GM19395 (cell line): ENCODE data around the gene PHC2.

Experiments
- ATAC-seq: cut with Tn5 transposase; IDR thresholded peaks from one replicate; pipeline ENCODE4 v1.9.1; 2021; ENCODE audit warnings: mild to moderate bottlenecking, moderate library complexity; ENCODE audit not compliant: unreplicated experiment

PHC2 gene

DNA sequence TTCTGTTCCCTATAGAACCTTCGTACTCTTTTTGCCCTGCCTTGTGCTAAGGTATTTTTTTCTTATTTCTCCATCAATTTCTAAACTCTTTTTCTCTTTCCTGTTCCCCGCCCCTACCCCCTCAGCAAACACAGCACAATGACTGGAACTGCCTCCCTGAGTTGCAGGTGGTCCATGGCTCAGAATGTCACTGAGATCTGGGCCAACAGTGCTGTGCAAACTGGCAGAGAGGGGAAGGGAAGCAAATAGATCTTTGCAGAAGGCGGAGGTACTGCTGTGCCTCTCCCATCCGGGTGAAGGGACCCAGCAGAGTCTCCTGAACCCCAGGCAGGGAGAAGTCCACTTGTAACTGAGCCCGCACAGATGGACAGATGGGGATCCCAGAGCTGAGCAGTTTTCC, 77.4 kb downstream of the PHC2 start:
- no peak for ATAC-seq

- ATAC-seq = no peak
Observed at GRCh38 chr1:33351281-33351660, 79.6 kb downstream of the PHC2 start.

DNA sequence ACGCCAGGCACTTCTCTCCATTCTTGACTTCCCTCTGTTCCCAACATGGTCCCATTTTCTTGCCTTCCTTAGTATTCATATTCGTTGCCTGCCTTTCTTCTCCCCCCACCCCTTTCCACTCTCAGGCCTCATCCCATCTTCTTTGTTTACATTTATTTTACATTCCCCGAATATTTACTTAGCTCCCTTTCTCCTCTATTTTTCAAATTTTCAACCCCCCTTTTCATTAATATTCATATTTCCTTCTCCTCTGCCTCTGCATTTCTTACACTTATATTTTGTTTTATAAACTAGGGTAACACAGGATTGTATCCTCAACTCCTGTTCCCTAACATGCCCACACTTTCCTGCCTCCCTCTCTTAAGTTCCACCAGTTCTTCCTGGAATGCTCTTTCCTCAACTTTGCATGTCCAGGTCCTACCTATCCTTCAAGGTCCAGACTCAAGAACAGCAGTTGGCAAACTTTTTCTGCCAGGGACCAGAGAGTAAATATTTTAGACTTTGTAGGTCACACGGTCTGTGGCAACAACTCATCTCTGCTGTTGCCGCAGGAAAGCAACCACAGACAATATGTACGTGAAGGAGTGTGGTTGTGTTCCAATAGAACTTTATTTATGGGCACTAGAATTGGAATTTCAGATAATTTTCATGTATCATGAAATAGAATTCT, 80.1 kb downstream of the PHC2 start:
- ATAC-seq = no peak

- peak; percentile 62 for ATAC-seq
Observed at GRCh38 chr1:33349778-33350610, 80.9 kb downstream of the PHC2 start.

- peak; percentile 47 for ATAC-seq
Observed at GRCh38 chr1:33349081-33349759, 81.7 kb downstream of the PHC2 start.

GRCh38 chr1:33348676-33349080, 82.2 kb downstream of the PHC2 start:
- no peak for ATAC-seq

DNA sequence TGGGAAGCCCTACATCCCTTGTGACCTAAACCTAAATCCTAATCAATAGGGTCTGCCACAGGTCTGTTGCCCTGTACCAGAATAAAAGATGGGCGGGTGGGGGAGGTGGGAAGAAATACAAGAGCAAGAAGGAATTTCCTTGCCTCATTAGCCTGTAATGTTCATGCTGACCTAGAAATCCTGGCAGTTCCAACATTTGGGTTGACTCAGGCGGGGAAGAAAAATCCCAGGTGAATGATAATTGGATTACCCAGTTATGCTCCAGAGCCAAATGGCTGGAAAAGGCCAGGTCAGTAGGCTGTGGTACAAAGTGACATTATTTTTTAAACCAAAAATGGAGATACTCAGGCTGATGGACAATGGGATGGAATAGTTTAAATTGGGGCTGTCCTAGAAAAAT, 82.7 kb downstream of the PHC2 start:
- ATAC-seq = no peak

DNA sequence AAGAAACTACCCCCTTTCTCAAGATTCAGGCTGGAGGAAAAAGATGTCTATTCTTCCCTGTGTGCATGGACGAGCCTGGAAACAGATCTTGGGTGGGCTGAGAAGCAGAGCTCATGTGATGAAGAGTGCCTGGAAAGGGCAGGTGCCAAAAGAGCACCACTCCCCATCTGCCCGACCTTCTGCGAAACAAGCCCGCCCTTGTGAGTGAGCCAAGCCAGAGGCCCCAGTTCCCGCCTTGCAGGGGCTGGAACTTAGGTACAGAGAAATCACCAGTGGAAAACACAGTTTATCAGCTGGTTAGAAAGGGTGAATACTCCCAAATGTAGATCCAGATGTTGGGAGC, 83.3 kb downstream of the PHC2 start:
- no peak for ATAC-seq

DNA sequence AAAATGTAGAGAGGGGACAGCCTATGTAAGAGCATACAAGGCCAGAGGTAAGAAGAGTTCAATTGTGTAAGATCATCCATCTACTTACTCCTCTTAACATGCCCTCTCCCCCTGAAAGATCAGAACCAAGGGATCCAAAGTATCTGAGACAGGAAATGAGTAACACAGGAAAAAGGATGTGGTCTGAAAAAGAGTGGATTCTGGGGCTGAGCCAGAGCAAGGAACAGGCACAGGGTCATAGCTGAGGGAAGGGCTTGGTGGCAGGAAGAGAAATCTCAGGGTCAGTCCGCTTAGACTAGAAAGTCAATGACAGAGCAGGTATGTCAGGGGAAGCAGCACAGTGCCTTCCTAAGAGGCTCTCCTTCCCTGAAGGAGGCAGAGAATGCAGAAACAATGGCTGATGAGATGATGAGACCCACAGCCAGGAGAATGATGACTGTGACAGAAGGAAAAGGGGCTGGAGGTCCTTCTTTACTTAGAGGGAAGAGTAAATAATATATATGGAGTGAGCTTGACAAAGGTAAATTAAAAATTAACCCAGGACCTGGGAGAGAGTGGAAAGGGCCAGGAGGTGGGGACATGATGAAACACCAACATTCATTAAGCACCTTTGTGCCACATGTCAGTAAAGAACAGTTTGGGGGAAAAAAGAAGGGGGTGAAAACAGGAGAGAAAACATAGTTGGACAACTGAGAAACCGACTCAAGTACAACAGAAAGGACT, 83.8 kb downstream of the PHC2 start:
- ATAC-seq = no peak

- ATAC-seq = no peak
Observed at GRCh38 chr1:33346533-33346926, 84.4 kb downstream of the PHC2 start.

- ATAC-seq = no peak
Observed at GRCh38 chr1:33344896-33345560, 85.9 kb downstream of the PHC2 start.

DNA sequence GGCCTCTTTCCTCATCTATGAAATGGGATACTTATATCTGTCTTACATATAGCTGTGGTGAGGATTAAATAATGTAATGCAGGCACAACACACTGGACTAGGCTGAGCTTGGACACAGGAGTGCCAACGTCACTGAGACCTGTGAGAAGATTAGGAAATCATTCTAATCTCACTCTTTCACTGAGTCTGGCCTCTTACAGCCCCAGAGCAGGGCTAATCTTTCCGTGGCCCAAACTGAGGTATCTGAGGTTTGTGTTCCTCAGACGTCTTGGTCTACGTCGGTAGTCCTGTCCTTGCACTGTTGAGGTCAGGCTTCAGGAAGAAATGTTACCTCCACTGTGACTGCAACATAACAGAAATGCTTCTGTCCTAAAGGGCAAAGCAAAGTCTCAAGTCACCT, 87.4 kb downstream of the PHC2 start:
- no peak for ATAC-seq

DNA sequence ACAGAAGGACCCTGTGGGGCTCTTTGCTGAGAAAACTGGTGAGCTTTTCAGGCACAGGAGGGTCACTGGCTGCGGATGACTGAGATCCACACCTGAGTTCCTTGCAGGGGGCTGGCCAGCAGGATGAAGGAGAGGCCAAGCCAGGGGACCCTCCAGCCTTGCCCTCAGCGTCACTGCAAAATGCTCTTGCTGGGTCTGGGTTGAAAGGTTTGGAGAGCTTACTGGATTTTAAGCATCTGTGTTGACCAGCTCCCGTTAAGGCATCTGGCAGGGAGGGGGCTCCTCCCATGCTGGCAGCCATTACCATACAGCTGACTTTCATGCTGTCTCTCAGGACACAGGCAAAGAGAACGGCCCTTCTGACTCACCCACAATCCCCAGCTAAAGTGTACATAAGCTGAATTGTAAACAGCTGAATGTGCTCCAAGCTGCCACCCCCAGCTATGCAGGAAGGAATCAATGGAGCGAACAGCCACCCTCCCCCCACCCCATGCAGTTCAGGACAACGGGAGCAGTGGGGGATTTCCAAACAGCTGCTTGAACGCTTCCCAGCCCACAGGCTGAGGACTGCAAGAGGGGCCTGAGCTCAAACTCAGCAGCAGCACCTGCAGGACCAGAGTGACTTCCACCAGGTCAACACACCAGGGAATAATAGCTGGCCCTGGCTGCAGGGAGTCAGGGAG, 88.7 kb downstream of the PHC2 start:
- no peak for ATAC-seq

DNA sequence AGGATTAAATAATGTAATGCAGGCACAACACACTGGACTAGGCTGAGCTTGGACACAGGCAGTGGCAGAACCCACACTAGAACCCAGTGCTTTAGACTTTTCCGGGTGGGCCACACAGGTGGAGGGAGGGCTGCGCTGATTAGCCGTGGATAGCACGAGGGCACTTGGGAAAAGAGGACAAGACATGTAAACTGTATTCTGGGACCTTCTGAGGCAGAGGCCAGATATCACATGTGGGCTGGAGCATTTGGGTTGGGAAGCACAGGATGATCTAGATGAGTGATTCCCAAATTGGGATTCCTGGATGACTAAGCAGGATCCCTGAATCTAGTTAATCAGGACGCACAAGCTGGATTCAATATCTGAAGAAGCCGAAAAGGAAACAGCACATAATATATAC, 89.7 kb downstream of the PHC2 start:
- no peak for ATAC-seq

DNA sequence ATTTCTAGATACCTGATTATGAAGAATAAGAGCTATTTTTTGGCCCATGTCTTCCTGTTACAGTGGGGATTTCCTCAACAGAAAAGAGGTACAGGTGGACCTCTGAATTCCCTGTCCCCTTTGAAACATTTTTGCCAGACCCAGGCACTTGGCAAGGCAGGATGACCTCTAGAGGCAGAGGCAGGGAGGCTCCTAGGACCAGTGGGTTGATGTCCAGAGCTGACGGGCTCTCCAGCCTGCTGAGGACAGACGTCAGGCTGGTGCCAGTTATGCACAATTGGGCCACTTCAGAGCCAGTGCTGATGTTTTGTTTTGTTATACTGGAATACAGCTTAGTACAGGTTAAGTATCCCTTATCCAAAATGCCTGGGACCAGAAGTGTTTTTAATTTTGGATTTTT, 91.5 kb downstream of the PHC2 start:
- ATAC-seq = no peak

GRCh38 chr1:33338440-33339211, 92.3 kb downstream of the PHC2 start:
- no peak for ATAC-seq

GRCh38 chr1:33338048-33338439, 92.9 kb downstream of the PHC2 start:
- no peak for ATAC-seq

GRCh38 chr1:33337441-33337840, 93.5 kb downstream of the PHC2 start:
- no peak for ATAC-seq

DNA sequence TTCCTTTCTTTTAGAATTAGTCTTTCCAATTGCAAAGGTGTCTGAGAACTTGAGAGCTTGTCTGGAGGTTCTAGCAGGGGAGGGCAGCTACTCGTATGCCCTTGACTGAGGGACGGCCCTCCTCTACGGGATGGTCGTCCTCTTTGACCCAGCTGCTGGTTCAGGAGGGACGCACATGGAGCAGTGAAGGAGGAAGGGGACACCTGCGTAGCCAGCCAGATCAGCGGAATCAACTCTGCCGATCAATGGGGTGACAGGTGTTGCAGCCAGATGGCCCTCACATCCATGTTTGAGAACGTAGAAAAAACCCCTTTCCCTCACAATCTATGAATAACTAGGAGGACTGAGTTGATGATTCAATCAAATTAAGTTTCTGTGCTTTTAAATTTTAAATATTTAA, 94.3 kb downstream of the PHC2 start:
- no peak for ATAC-seq

GRCh38 chr1:33335020-33335419, 95.9 kb downstream of the PHC2 start:
- no peak for ATAC-seq
